HG03066 (cell line): ENCODE results near the gene SMARCA5.

Experiments
- ATAC-seq: cut with Tn5 transposase; IDR thresholded peaks from one replicate; pipeline ENCODE4 v1.9.1; 2021; ENCODE audit warnings: low read depth; ENCODE audit not compliant: unreplicated experiment

The SMARCA5 gene

DNA sequence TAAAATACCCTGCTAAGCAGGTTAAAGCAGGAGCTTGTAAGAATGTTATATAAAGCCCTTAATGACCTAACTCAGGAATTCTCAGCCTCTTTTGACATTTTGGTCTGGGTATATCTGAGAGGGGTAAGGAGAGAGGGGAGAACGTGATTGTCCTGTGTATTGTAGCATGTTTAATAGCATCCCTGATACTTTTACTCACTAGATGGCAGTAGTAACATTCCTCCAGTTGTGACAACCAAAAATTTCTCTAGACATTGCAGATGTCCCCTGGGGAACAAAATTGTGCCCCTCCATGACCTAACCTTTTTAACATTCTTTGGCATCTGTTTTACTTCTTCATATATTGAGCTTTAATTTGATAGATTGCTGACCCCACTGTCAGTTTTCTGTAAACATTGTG, 17.9 kb downstream of the SMARCA5 start:
- no peak for ATAC-seq

DNA sequence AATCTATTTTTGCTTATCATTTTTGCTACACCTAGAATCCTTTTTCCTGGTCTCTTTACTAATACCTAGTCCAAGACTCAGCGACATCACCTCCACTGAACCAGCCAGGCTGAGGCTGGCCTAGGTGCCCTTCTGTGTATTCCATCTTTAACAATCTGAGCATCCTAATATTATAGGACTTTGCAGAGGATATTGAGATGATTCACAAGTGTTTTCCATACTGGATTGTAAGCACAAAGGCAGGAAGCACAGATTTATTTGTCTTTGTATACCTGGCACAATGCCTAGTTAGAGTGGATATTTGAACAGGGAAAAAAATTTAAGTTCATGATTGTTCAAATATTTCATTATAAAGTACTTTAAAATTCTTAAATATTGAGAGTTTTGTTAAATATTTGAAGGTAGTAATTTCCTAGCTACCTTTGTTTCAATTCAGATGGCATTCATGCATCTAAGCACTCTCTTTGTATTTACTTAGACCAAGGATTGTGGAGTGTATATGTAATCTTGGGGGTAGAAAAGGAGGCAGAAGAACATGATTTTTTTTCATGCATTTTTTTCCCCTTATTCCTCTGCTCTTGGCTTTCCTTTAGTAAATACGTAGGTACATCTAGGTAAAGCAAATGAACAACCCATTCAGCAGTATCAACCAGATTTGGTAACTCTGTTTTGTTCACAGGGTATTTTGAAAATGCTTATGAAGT, 18.4 kb downstream of the SMARCA5 start:
- ATAC-seq = no peak

DNA sequence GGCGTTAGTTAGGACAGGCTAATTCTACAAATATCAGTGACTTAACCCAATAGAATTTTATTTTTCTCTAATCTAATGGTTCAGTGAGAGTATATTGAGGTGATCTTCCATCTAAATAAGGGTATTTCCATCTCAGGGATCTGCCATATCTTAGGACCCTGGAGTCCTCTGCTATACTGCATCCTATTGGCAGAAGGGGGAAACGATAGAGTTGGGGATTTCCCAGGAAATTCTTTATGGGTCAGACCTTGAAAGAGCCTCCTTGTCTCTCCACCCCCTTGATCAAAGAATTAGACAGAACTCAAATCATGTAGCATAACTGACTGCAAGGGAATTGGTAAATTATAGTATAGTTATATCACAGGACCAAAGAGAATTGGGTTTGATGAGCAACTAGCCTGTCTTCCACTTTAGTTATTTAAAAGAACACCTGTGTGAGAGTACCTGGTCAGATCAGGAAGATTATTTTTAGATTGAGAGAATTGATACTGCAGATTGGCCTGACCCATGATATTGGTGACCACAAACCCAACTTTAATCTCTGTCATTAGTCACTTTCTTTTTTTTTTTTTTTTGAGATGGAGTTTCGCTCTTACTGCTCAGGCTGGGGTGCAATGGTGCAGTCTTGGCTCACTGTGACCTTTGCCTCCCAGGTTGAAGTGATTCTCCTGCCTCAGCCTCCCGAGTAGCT, 25.6 kb downstream of the SMARCA5 start:
- no peak for ATAC-seq

DNA sequence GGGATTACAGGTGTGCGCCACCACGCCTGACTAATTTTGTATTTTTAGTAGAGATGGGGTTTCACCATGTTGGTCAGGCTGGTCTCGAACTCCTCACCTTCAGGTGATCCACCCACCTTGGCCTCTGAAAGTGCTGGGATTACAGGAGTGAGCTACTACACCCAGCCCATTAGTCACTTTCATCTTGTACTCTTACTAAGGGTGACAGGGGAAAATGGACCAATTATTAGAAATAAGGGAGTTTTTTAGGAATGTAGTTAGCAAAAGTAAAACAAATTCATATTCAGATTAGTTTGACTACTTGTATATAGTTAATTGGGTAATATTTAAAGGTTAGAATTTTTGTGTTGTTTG, 26.1 kb downstream of the SMARCA5 start:
- ATAC-seq = no peak

DNA sequence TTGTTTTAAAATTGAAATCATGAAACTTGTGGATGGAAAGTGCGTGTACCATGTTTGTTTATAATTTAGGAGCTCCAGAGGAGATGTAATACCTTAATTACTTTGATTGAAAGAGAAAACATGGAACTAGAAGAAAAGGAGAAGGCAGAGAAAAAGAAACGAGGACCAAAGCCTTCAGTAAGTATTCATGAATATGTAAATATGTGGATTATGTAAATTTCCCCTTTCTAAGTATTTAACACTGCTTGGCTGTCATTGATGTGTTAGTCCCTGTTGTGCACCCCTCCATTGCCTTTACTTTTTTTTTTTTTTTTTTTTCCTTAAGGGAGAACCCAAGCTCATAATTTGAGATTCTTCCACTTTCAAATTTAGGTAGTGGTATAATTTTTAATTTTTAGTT, 36.4 kb downstream of the SMARCA5 start:
- no peak for ATAC-seq

DNA sequence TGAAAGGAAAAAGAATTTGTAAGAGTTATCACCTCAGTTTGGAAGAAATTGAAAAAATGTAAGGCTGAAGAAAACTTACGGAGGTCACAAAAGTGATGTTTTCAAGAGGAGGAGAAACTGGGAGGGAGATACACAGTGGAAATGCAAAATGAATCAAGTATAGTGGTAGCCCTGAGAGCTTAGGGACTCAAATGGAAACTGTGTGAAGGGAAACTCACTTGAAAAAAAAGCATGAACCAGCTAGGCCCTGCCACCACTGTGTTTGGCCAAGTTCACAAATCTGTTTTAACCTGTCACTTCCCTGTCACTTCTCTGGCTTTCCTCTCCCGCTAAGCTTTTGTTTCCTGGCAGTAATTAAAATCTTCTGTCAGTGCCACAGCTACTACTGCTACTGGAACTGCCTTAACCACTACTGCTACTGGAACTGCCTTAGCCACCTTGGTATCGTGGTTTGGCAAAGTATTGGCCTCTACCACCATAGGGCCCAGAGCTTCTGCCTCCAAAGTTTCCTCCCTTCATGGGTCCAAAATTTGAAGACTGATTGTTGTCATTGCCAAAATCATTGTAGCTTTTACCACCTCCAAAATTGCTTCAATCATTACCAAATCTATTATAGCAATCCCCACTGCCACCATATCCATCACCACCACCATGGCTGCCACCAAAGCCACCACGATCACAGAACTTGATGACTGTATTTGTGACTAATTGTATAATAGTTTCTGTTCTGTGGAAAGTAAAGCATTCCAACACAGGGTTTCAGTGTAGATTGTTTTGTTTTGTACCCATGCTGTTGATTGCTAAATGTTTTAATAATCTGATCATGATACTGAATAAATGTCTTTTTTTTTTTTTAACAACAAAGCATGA, 41.5 kb downstream of the SMARCA5 start:
- ATAC-seq = peak; percentile 63

DNA sequence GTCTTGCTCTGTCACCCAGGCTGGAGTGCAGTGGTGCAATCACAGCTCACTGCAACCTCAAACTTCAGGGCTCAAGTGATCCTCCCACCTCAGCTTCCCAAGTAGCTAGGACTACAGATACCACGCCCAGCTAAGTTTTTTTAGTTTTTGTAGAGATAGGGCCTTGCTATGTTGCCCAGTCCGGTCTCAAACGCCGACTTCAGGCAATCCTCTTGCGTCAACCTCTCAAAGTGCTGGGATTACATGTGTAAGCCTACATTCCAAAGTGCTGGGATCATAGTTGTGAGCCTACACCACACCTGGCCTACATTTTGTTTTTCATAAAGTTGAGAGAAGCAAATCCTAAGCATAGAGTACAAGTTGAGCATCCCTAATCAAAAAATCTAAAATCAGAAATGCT, 42.2 kb downstream of the SMARCA5 start:
- ATAC-seq = no peak

DNA sequence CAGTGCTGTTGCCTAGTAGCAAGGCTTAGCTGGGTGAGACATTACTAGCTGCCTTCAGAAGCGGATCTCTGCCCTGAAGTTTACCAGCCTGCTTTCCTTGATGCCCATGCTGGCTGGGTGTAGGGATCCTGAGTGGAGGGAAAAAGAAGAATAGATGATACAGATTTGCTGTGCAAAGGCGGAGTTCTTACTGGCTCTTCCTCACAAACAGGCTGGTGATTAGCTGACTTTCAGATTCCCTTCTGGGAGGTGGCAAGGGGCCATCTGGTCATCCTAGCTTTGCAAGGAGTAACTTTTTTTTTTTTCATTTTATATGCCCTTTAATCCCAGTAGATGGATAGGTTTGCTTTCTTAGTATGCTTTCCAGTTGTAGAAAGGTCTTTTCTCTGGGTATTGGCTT, 44.8 kb downstream of the SMARCA5 start:
- ATAC-seq = no peak

DNA sequence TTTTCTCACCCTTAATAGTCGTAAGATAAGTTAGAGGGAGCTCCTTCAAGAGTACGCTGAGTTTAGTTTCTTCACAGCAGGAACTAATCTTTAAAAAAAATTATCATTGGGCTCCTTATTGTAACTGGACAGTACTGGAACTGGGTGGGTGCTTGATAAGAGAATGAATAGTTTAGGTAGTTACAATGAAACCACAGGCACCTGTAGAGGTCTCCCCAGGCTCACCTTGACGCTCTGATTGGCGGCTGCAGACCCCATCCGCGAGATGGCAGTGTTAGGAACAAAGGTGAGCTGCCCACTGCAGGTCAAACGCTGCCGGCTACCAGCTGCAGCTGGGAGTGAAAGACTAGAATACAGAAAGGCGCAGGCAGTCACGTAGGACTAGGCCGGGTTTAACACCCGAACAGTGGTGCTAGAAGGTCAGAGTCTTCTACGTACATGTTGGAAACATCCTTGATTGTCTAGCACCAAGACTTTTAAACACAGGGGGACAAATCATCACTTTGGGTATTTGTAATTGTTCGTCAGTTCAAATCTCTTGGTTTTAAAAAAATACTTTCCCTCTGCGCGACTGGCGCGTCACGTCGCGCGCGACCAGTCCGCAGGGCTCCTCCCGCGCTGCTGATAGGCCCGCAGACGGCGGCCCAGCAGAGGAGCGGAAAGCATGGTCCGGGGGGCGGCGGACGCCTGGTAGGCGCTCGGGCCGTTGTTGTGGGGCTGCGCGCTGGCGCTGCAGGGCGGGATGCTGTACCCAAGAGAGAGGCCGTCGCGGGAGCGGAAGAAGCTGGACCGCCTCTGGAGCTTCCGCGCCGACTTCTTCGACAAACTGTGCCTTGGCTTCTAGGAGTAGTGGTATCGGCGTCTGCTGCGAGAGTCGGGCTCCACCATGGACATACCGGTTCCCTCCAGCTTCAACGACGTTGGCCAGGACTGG, 45.6 kb downstream of the SMARCA5 start:
- peak; percentile 82 for ATAC-seq

DNA sequence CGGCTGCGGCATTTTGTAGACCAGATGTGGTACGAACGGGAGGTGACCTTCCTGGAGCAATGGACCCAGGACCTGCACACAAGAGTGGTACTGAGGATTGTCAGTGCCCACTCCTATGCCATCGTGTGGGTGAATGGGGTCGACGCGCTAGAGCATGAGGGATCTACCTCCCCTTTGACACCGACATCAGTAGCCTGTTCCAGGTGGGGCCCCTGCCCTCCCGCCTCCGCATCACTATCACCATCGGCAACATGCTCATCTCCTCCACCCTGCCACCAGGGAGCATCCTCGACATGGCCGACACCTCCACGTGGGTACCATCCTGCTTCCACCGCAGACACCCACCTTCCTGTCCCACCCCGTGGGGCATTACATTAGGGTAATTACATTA, 46.2 kb downstream of the SMARCA5 start:
- ATAC-seq = no peak

DNA sequence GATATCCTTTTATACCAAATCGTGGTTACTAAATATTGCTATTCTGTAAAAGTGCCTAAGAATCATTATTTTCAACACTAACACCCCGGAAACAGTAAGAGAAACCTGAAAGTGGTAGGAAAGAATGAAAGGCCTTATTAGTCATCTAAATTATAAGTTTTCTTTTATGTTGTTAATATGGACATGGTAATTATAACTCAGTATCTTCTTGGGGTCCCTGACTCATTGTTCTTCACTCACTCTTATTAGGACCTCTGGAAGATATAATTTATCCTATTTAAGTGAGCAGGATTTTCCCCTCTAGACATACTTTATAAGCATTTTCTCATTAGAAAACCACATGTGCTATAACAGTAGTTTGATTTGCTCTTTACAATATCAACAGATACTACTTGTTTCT, 51.0 kb downstream of the SMARCA5 start:
- no peak for ATAC-seq

DNA sequence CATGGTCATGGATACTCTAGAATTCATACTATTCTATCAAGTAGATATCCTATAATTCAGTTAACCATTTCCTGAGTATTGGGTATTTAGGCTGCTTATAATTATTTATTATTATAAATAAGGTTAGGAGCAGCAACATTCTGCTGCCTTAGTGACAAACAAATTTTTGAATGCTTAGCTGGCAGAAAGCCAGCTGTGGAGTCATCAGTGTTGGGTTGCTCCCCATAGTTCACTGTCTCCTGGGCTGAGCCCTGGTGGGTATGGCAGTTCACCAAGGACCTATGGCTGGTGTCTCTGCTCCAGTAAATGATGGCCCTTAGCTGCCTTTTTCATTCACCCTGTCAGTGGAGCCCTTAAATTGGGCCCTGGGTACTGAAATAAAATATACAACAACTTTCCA, 61.8 kb downstream of the SMARCA5 start:
- no peak for ATAC-seq

DNA sequence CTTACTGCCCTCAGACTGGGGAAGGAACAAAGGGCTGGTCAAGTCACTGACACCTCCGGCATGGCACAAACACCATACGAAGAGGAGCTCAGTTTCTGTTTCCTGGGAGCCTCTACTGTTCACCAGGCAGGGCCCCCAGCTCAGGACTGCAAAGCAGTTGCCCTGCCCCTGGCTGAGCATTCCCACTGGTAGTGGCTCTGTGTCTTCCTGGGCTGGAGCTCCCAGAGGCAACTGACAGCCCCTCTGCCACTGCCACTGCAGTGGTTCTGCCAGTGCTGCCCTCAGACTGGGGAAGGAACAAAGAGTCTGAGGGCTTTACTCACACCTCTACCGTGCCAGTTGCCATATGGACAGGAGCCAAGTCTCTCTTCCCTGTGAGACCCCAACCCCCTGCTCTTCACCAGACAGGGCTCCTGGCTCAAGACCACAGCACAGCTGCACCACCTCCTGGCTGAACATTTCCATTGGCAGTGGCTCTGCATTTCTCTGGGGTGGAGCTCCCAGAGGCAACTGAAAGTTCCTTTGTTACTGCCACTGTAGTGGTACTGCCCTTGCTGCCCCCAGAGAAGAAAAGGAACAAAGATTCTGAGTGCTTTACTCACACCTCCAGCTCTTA, 67.9 kb downstream of the SMARCA5 start:
- no peak for ATAC-seq

DNA sequence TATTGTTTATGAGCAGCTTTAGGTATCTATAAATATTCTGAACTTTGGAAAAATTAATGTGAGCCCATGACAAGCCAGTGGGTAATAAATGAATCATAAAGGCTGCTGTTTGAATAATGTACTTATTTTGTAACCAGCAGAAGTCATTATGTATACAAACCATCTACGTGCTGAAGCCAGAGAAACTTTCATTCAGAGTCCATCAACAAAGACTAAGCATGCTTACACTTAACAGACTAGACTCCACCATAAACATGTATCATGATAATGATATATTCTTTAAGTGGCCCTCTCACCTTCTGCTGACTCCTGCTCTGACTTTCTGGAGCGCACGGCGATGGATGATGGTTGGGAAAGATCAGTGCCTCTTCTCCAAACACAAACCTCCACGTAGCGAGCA, 72.0 kb downstream of the SMARCA5 start:
- no peak for ATAC-seq

DNA sequence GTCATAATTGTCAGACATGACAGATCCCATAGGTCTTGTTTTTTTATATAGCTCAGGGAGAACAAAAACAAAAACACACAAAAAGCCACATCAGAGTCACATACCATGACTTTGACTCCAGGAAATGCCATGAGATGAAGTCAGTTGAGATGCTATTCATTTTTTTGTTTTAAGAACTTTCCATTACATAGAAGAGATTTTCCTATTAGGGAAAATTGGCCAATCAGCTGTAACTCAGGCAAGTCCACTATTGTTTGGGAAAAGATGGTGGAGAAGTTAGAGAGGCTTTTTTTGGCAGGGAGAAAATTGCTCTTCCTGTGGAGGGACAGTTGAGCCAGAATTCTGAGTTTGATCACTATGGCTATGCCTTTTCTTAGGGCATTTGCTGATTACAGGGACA, 72.6 kb downstream of the SMARCA5 start:
- no peak for ATAC-seq

DNA sequence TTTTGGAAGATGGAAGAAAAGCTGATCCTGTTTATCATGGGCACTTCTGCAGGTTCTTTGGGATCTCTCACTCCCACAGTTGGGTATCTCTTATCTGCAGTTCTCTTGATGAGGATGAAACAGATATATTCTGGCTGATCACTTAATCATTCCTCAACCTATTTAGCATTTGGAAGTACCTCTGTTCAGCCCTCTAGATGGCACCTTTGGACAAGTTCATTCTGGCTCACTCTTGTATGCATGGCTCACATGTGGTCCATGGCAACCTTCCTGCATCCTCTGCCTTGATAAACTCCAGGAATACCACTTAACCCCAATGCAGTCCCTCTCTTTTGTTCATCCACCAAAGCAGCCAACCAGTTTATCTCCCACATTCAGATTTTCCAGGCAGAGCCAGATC, 74.2 kb downstream of the SMARCA5 start:
- no peak for ATAC-seq

DNA sequence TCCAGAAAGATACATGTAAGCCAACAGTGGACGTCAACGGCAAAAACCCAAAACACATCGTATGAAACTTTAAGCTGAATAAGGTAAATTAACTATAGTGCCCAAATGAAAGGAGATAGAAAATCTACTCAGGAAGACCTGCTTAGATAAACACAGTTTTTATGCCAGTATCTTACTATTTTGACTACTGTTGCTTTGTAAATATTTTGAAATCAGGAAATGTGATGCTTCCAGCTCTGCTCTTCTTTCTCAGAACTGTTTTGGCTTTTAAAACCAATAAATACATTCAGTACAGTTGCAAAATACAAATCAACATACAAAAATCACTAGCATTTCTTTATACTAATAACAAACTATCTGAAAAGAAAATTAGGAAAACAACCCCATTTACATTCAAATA, 83.8 kb downstream of the SMARCA5 start:
- ATAC-seq = no peak

DNA sequence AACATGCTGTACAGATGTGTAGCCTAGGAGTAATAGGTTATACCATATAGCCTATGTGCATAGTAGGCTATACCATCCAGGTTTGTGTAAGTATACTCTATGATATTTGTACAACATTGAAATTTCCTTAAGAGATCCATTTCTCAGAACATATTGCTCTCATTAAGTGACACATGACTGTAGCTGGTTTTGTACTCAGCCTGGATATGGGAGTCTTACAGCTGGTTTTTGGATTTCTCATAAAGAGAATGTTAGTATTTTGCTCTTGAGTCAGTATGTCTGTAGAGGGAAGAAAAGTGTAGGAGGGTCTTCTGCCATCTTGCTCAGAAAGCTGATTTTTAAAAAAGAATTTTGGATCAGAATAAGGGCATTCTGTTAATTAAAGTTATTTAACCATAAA, 85.3 kb downstream of the SMARCA5 start:
- ATAC-seq = no peak

DNA sequence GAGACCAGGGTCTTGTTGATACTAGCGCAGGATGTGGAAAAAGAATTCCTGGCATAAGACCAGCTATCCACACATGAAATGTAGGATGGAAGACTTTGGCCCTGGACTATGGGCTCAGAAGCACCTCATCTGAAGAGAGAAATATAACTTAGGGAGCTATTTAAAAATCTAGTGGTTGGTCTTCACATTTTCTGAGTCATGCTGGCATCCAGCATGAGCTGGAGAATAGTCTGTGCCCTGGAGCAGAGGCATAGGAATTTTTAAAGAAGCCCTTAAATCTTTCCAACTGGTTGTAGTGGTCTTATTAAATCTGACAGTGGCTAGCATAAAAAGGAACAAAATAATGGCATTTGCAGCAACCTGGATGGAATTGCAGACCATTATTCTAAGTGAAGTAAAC, 86.3 kb downstream of the SMARCA5 start:
- ATAC-seq = no peak

DNA sequence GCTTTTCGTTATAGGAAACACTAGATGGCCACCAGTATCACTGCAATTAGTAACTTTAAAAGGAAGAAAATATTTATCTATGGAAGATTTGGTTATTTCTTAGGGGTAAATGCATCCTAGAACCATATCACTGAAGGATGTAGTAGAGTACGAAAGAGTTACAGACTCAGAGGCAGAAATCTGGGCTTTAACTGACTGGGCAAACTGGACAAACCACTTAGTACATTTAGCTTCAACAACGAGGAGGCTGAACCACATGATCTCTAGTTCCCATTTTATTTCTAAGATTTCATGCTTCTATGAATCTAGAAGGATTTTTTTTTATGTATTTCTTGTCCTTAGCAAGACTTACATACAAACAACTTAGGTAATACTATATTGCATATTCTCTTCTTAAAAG, 93.0 kb downstream of the SMARCA5 start:
- no peak for ATAC-seq
